Measurements from ENCODE around the gene ITPKC.

- TF ChIP-seq MAX (IDR thresholded peaks at IDR 0.05; ENCODE audit: low read depth, low read length) (no peak), CTCF (IDR thresholded peaks at IDR 0.05; ENCODE audit: low read depth, low read length) (no peak), POLR2A (IDR thresholded peaks at IDR 0.05; ENCODE audit: extremely low read depth, insufficient read length) (no peak), MYC (IDR thresholded peaks at IDR 0.05; ENCODE audit: low read depth, low read length) (no peak)
Observed at GRCh38 chr19:40717880-40718773, 1.2 kb downstream of the ITPKC start.
